ENCODE measurements around the gene SYT5. TPM values are rescaled to one million over a fixed set of nuclear protein-coding genes. Genes with fewer than 3 reads are reported as not detected.

The SYT5 gene
- total and polyA plus RNA-seq, 2 experiments from 2014 or later = 0.98 to 1.4 TPM

GRCh38 chr19:55224038-55224665 lies 44.1 kb upstream of the SYT5 start:
- Histone ChIP-seq H3K36me3 (replicated peaks; ENCODE audit: insufficient read depth, low read depth) (no peaks in the 10 kb centered on the region), H3K4me2 (no peak overlapping the region), H3K4me1 (ENCODE audit: insufficient read depth) (peaks cover 14% of the 10 kb centered on the region), H3K4me3 (no peak overlapping the region), H4K20me1 (ENCODE audit: insufficient read depth, poor library complexity, severe bottlenecking) (no peaks in the 10 kb centered on the region), H3K27me3 (no peaks in the 10 kb centered on the region), H2AFZ (no peak overlapping the region), H3K79me2 (peaks cover 21% of the 10 kb centered on the region), H3K27ac (no peak overlapping the region), H3K9me3 (ENCODE audit: low read depth) (no peaks in the 10 kb centered on the region), H3K9me2 (replicated peaks; ENCODE audit: insufficient read depth) (no peaks in the 10 kb centered on the region)
- TF ChIP-seq, protein P1, sequence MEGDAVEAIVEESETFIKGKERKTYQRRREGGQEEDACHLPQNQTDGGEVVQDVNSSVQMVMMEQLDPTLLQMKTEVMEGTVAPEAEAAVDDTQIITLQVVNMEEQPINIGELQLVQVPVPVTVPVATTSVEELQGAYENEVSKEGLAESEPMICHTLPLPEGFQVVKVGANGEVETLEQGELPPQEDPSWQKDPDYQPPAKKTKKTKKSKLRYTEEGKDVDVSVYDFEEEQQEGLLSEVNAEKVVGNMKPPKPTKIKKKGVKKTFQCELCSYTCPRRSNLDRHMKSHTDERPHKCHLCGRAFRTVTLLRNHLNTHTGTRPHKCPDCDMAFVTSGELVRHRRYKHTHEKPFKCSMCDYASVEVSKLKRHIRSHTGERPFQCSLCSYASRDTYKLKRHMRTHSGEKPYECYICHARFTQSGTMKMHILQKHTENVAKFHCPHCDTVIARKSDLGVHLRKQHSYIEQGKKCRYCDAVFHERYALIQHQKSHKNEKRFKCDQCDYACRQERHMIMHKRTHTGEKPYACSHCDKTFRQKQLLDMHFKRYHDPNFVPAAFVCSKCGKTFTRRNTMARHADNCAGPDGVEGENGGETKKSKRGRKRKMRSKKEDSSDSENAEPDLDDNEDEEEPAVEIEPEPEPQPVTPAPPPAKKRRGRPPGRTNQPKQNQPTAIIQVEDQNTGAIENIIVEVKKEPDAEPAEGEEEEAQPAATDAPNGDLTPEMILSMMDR (IDR thresholded peaks at IDR 0.05; ENCODE audit: poor library complexity) = no peak
- TF ChIP-seq EZH2 (IDR thresholded peaks at IDR 0.05; ENCODE audit: borderline replicate concordance) (no peak), EZH2phosphoT487 (IDR thresholded peaks at IDR 0.05; ENCODE audit: low read depth, severe bottlenecking, unreplicated experiment) (no peak)
- peak; percentile 3 for DNase-seq (ENCODE audit: low spot score)
- 94% methylated on average over 24 of the region's 26 CpGs for WGBS (ENCODE audit: low lambda C conversion rate, missing lambda C conversion rate)

DNA sequence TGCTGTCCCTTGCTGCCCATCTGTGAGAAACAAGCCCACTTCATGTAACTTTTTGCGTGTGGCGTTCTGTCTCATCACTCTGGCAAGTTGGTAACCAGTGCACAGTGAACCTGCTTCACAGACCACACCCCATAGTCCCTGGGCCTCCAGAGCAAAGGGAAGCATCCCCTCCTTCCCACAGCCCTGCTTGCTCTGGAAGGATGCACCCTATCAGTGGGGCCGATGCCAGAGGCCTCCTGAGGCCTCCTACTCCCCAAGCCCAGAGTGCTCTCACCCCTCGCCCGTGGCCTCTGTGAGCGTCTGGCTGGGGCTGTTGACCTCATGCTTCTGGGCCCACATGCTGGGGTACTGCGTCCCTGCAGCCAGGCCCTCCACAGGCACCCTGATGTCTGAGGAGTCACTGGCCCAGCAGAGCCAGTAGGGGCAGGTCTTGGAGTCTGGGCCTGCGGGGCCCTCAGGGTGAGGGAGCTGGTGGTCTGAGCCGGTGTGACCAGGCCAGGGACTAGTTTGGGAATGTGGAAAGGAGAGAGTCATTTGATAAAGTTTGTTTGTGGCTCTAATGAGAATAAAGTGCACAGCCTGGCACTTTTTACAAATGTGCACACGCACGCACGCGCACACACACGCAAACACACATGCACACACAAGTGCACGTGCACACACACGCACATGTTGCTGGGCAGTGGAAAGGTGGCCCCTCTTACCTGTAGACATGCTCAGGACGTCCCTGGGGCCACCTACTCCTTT lies 43.4 kb upstream of the SYT5 start:
- H3K79me2 ChIP-seq = peaks cover 21% of the 10 kb centered on the region
- no peaks in the 10 kb centered on the region for H3K9me2 ChIP-seq (replicated peaks; ENCODE audit: insufficient read depth)
- H3K4me3 ChIP-seq = no peak overlapping the region
- no peaks in the 10 kb centered on the region for H3K9me3 ChIP-seq (ENCODE audit: low read depth)
- no peak overlapping the region for H2AFZ ChIP-seq
- no peaks in the 10 kb centered on the region for H4K20me1 ChIP-seq (ENCODE audit: insufficient read depth, poor library complexity, severe bottlenecking)
- DNase-seq (ENCODE audit: low spot score) = peak; percentile 3
- no peak overlapping the region for H3K4me2 ChIP-seq
- no peaks in the 10 kb centered on the region for H3K27me3 ChIP-seq
- H3K4me1 ChIP-seq (ENCODE audit: insufficient read depth) = peaks cover 9% of the 10 kb centered on the region
- no peaks in the 10 kb centered on the region for H3K36me3 ChIP-seq (replicated peaks; ENCODE audit: insufficient read depth, low read depth)
- 95% methylated on average over 15 of the region's 17 CpGs for WGBS (ENCODE audit: low lambda C conversion rate, missing lambda C conversion rate)
- H3K27ac ChIP-seq = no peak overlapping the region
- no peak for TF ChIP-seq EZH2 (IDR thresholded peaks at IDR 0.05; ENCODE audit: borderline replicate concordance)

DNA sequence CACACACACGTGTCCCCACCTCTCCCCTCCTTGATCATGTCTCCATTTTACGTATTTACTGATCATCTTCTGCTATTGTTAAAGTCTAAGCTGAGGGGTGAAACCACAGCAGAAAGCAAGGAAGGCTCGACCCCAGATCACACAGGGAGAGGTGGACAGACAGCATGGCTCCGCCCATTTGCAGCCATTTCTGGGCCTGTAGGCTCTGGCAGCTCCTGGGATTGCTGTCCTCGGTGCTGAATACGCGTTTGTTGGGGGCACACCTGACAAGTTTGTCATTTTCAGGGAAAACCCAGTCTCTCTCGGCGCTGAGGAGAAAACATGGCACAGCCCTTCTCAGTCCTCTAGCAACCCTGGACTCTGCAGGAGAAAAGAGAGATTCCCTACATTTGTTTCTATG lies 40.4 kb upstream of the SYT5 start:
- WGBS (ENCODE audit: low lambda C conversion rate, missing lambda C conversion rate) = 88% methylated on average over 9 of the region's 9 CpGs
- H3K4me3 ChIP-seq = no peak overlapping the region
- TF ChIP-seq, protein P1 (IDR thresholded peaks at IDR 0.05; ENCODE audit: poor library complexity) = no peak
- TF ChIP-seq EZH2phosphoT487 (IDR thresholded peaks at IDR 0.05; ENCODE audit: low read depth, severe bottlenecking, unreplicated experiment) = no peak
- no peak for TF ChIP-seq EZH2 (IDR thresholded peaks at IDR 0.05; ENCODE audit: borderline replicate concordance)

More for the DNA sequence above, 40.4 kb upstream of the SYT5 start:
- Histone ChIP-seq H3K4me2 (no peak overlapping the region), H3K27me3 (no peaks in the 10 kb centered on the region), H3K9me2 (replicated peaks; ENCODE audit: insufficient read depth) (no peaks in the 10 kb centered on the region), H3K27ac (no peak overlapping the region), H3K79me2 (no peaks in the 10 kb centered on the region), H2AFZ (no peak overlapping the region), H3K9me3 (ENCODE audit: low read depth) (no peaks in the 10 kb centered on the region), H3K4me1 (ENCODE audit: insufficient read depth) (peaks cover 8% of the 10 kb centered on the region), H4K20me1 (ENCODE audit: insufficient read depth, poor library complexity, severe bottlenecking) (no peaks in the 10 kb centered on the region), H3K36me3 (replicated peaks; ENCODE audit: insufficient read depth, low read depth) (no peaks in the 10 kb centered on the region)
- DNase-seq (ENCODE audit: low spot score) = peak; percentile 33

All from hepatocyte (in vitro differentiated cells).